Nephron (organoid): Measurements from ENCODE around the gene CHRNA3.

Experiments
- H3K27ac Mint-ChIP-seq, 3 experiments: 2 replicates each; pipeline ENCODE4 v1.8.0; 2020; ENCODE audit warnings: mixed read lengths in 3 of 3, mild to moderate bottlenecking in 2 of 3, moderate library complexity in 1 of 3
- H3K27me3 Mint-ChIP-seq: 2 replicates; pipeline ENCODE4 v1.8.0; 2021; ENCODE audit warnings: low read depth, mild to moderate bottlenecking, moderate library complexity, mixed read lengths
- H3K36me3 Mint-ChIP-seq: 2 replicates; pipeline ENCODE4 v1.8.0; 2020; ENCODE audit warnings: low read depth, mixed read lengths
- H3K4me1 Mint-ChIP-seq: 2 replicates; pipeline ENCODE4 v1.8.0; 2020; ENCODE audit warnings: mixed read lengths
- H3K4me3 Mint-ChIP-seq, 3 experiments: 2 replicates each; pipeline ENCODE4 v1.8.0; 2020; ENCODE audit warnings: mild to moderate bottlenecking in 3 of 3, mixed read lengths in 3 of 3, moderate library complexity in 2 of 3
- H3K9me3 Mint-ChIP-seq: 2 replicates; pipeline ENCODE4 v1.8.0; 2020; ENCODE audit warnings: mixed read lengths
- CTCF ChIP-seq, 3 experiments: fragments of 200-600 bp; sonication (generic); IDR thresholded peaks; one replicate each; pipeline ENCODE4 v1.5.0; 2021; ENCODE audit warnings: antibody characterized with exemption in 3 of 3; ENCODE audit not compliant: unreplicated experiment in 3 of 3

The CHRNA3 gene

GRCh38 chr15:78597583-78597982 is 23.2 kb downstream of the CHRNA3 start:
- no peak for TF ChIP-seq CTCF (IDR thresholded peaks at IDR 0.05; ENCODE audit: unreplicated experiment in 3 of 3)
- Mint-ChIP-seq H3K9me3 (no peaks in the 10 kb centered on the region), H3K4me1 (no peaks in the 10 kb centered on the region), H3K27me3 (no peaks in the 10 kb centered on the region), H3K27ac (no peak overlapping the region), H3K36me3 (peaks cover 7% of the 10 kb centered on the region), H3K4me3 (no peak overlapping the region)

- Mint-ChIP-seq H3K9me3 (no peaks in the 10 kb centered on the region), H3K27ac (no peak overlapping the region), H3K36me3 (no peaks in the 10 kb centered on the region), H3K27me3 (no peaks in the 10 kb centered on the region), H3K4me1 (no peaks in the 10 kb centered on the region), H3K4me3 (no peak overlapping the region)
- no peak for TF ChIP-seq CTCF (IDR thresholded peaks at IDR 0.05; ENCODE audit: unreplicated experiment in 3 of 3)
These were observed 45.9 kb downstream of the CHRNA3 start for GRCh38 chr15:78574944-78575343.

GRCh38 chr15:78573416-78573815 is 47.4 kb downstream of the CHRNA3 start:
- no peak for TF ChIP-seq CTCF (IDR thresholded peaks at IDR 0.05; ENCODE audit: unreplicated experiment in 3 of 3)
- Mint-ChIP-seq H3K27ac (no peak overlapping the region), H3K27me3 (no peaks in the 10 kb centered on the region), H3K9me3 (no peaks in the 10 kb centered on the region), H3K4me1 (no peaks in the 10 kb centered on the region), H3K4me3 (no peak overlapping the region), H3K36me3 (no peaks in the 10 kb centered on the region)

- Mint-ChIP-seq H3K9me3 (no peaks in the 10 kb centered on the region), H3K4me3 (no peak overlapping the region), H3K4me1 (peaks cover 7% of the 10 kb centered on the region), H3K36me3 (no peaks in the 10 kb centered on the region), H3K27me3 (peaks cover 6% of the 10 kb centered on the region), H3K27ac (no peak overlapping the region)
- TF ChIP-seq CTCF (IDR thresholded peaks at IDR 0.05; ENCODE audit: unreplicated experiment in 3 of 3), result no peak
These were observed 49.4 kb downstream of the CHRNA3 start for GRCh38 chr15:78571382-78571781.

GRCh38 chr15:78570710-78571109 is 50.1 kb downstream of the CHRNA3 start:
- H3K27me3 Mint-ChIP-seq, result peaks cover 12% of the 10 kb centered on the region
- no peak for TF ChIP-seq CTCF (IDR thresholded peaks at IDR 0.05; ENCODE audit: unreplicated experiment in 3 of 3)
- no peaks in the 10 kb centered on the region for H3K36me3 Mint-ChIP-seq
- no peak overlapping the region for H3K4me3 Mint-ChIP-seq
- no peak overlapping the region for H3K27ac Mint-ChIP-seq
- H3K4me1 Mint-ChIP-seq, result peaks cover 10% of the 10 kb centered on the region
- no peaks in the 10 kb centered on the region for H3K9me3 Mint-ChIP-seq

- peaks cover 10% of the 10 kb centered on the region for H3K4me1 Mint-ChIP-seq
- no peaks in the 10 kb centered on the region for H3K9me3 Mint-ChIP-seq
- H3K27me3 Mint-ChIP-seq, result peaks cover 20% of the 10 kb centered on the region
- no peaks in the 10 kb centered on the region for H3K36me3 Mint-ChIP-seq
- no peak for TF ChIP-seq CTCF (IDR thresholded peaks at IDR 0.05; ENCODE audit: unreplicated experiment in 3 of 3)
- peak overlapping the region; percentile 28 to 66 (median 36) for H3K4me3 Mint-ChIP-seq
- H3K27ac Mint-ChIP-seq, result no peak overlapping the region
These were observed 53.3 kb downstream of the CHRNA3 start for GRCh38 chr15:78567531-78567930.
